Activated CD8-positive, alpha-beta memory T cell treated with anti-CD3 and anti-CD28 coated beads, Interleukin-2, amount 50 U/mL, for 1 hour (primary cell): ENCODE results near the gene YTHDC1.
"Not testable (repeated sequence)": the region's sequence is repeated elsewhere in the genome, so short reads cannot be mapped to it uniquely, and the experiment has no call there.

ENCODE experiments used
- DNase-seq: peaks from one replicate; pipeline ENCODE4 v3.0.0-alpha.2; 2020; ENCODE audit errors: extremely low read depth

YTHDC1 gene

DNA sequence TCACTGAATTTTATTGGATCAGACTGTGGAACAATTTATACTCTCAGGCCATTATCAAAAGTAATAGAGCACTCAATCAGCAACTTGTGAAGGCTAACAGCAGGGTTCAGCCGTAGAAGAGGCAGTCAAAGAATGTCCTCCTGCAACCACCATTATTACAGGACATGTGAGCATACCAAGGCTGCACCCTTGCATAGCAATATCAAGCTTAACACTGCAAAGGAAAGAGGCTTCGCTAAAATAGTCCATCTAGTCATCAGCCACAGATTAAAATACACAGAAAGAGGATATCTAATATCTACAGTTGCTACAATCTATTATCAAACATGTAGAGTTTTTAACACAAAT lies 61.5 kb downstream of the YTHDC1 start:
- no peak for DNase-seq

DNA sequence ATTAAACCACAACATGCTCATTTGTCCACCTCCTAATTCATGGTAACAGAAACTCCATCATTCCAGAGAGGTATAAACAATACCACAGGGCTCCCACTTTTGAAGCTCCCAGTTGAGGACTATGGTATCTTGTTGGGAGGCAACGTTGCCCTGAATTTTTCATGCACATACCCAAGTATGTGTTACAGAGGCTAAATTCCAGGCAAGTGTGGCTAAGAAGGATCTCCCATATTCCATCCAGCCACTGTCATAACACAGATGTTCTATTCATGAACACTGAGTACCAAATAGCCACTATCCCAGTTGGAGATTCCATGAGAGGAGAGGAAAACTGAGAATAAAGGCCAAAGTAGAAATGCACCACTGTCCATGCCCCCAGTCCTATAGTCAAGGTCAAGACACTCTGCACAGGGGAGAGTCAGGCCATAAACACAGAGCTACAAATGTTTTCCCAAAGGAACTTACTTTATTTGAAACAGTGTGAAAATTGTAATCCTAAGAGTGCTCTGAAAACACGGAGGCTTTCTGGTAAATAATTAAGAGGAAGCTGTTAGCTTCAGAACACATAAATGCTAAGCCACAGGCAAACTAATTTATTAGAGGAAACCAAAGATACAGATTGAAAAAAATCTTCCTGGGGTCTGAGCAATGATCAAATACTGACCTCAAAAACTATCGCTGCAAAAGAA lies 62.0 kb downstream of the YTHDC1 start:
- no peak for DNase-seq

DNA sequence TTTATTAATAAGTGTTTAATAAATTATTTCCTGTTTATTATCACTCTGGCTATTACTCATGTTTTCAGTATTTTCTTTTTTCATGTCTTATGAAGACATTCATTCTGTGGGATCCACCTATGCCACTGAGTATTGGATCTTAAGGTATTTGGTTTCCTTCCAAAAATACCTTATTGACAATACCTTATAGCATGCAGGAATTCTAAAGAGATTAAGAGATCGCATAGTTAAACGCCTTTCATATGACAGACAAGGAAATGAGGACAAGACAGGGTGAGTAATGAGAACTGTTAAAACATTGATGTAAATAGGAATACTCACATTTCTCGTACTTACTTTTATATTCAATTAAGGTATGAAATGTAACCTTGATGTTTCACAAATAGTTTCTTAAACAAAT lies 66.2 kb downstream of the YTHDC1 start:
- DNase-seq: no peak

DNA sequence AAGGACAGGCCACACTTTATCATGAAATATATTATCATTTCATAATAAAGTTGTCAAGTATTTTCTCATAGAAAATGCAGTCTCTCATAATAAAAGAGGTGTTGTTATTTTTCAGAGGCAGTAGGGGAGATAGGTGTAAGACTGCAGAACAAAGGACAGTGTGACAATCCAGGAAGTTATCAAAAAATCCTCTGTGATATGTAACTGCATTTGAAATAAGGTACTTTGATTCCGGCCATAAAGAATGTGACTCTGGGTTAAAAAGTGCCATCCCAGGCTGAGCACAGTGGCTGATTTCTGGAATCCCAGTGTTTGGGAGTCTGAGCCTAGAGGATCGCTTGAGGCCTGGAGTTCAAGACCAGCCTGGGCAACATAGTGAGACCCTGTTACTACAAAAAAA lies 66.8 kb downstream of the YTHDC1 start:
- no peak for DNase-seq

- DNase-seq: not testable (repeated sequence)
Measured at GRCh38 chr4:68281796-68282740, 67.8 kb downstream of the YTHDC1 start.

GRCh38 chr4:68278029-68278428 lies 71.9 kb downstream of the YTHDC1 start:
- DNase-seq: no peak

DNA sequence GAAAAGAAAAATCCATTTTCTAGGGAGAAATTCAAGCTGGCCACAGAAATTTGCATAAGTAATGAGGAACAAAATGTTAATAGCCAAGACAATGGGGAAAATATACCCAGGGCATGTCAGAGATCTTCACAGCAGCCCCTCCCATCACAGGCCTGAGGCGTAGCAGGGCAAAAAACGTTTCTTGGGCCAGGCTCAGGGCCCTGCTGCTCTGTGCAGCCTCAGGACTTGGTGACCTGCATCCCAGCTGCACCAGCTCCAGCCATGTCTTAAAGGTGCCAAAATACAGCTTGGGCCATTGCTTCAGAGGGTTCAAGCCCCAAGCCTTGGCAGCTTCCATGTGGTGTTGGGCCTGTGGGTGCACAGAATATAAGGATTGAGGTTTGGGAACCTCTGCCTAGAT lies 72.3 kb downstream of the YTHDC1 start:
- DNase-seq: no peak

DNA sequence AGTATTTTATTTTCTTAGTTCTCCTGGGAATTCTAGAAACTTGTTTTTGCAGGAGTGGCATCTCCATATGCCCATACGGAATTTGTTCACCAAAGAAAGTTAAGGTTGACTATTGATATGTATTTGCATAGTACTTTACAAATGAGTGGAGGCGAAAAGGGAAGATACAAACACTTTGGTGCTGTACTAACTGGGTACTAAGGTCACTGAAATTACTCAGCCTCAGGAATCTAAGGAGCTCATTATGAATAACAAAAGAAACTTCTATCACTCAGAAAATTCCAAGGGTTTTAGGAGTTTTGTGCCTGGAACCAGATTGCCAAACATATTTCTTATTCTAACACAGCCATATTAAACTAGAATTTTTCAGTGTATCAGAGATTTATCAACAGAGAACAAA lies 77.0 kb downstream of the YTHDC1 start:
- DNase-seq: no peak

DNA sequence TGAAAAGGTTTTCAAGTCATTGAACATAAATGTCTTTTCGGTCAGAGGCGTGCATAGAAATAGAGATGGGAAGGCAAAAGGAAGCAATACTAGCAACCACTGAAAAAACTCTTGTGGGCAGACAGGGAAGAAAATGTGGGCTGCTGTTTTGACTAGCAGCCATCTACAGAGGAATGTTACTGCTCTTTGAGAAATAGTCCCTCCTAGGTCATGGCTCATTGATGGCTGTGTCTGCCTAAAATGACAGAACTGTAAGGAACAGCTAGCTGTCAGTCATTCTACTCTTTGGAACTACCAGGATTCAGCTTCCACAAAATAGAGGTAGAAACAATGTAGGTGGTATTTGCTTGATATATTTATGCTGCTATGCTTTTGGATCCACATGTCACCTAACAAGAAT lies 77.5 kb downstream of the YTHDC1 start:
- no peak for DNase-seq

DNA sequence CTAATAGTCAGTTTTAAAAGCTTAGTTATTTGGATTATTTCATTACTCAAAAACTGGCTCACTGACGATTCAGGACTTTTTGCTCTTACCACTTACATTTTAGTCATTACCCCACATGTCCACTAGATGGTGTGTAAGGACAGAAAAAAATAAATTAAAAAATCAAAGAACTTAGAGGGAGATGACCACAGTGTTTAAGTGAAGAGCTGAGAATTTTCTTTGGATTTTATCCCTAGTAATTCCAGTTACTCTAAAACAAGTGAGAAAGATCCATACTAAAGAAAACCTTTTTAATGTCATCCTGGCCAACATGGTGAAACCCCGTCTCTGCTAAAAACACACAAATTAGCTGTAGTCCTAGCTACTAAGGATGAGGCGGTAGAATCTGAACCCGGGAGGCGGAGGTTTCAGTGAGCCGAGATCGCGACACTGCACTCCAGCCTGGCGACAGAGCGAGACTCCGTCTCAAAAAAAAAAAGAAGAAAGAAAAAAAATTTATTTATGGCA lies 78.0 kb downstream of the YTHDC1 start:
- DNase-seq: no peak

DNA sequence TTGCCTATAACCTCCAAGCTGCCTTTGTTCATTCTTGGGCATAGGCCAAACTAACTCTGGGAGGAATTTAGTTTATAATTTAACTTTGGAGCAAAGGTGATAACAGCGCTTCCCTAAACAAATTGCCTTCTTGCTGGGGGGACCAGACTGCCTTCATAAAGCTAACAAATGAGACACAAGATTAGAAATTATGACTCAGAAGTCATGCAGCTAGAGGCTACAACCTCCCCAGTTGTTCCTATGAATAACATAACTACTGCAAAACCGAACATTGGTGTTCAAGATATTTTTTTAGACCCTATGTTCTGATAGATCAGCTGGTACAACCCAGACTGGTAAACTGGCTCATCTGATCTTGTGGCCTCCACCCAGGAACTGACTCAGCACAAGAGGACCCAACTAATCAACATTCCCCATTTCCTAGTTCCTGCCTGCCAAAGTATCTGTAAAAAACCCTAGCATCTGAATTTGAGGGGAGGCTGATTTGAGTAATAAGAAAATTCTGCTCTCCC lies 82.4 kb downstream of the YTHDC1 start:
- DNase-seq: no peak

GRCh38 chr4:68264875-68265565 lies 84.9 kb downstream of the YTHDC1 start:
- DNase-seq: no peak
